ENCODE data around the gene ADGRG6.
A peak's percentile ranks its signal among the peaks of the same experiment; 100 is the strongest.

The ADGRG6 gene

DNA sequence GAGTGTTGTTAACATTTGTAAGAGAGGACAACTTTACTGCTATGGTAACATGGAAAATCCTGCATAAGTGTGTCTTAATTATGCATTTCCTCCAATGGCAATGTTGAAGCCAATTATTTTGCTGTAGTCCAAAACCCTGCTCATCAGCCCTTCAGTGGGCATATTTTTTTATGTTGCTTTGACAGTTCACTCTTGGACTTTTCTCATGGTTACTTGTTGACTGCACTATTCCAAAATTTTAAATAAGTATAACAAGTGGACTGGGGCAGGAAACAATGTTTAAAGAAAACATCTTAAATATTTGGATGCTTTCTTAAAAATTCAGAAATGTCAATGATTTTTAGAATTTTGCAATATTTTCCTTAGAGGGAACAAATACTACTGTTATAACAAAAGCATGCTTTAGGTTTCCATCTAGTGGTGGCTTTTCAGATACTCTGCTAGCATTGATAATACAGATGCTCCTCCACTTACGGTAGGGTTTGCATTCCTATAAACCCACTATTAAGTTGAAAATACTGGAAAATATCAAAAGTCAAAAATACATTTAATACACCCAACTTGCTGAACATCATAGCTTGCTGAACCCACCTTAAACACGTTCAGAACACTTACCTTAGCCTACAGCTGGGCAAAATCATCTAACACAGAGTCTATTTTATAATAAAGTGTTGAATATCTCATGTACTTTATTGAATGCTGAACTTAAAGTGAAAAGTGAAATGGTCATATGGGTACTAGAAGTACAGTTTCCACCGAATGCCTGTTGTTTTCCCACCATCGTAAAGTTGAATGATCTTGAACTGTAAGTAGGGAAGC is 86.4 kb downstream of the ADGRG6 start:
- no peaks in the 10 kb centered on the region for H3K36me3 Mint-ChIP-seq (ENCODE audit: low read depth)
- no peaks in the 10 kb centered on the region for H3K4me1 Mint-ChIP-seq (ENCODE audit: low read depth)
- no peak for DNase-seq (ENCODE audit: low spot score)
- no peak overlapping the region for H3K4me3 Mint-ChIP-seq
- H3K27me3 Mint-ChIP-seq (ENCODE audit: low read depth): peaks cover 56% of the 10 kb centered on the region
- no peaks in the 10 kb centered on the region for H3K9me3 Mint-ChIP-seq
- no peak overlapping the region for H3K27ac Mint-ChIP-seq

DNA sequence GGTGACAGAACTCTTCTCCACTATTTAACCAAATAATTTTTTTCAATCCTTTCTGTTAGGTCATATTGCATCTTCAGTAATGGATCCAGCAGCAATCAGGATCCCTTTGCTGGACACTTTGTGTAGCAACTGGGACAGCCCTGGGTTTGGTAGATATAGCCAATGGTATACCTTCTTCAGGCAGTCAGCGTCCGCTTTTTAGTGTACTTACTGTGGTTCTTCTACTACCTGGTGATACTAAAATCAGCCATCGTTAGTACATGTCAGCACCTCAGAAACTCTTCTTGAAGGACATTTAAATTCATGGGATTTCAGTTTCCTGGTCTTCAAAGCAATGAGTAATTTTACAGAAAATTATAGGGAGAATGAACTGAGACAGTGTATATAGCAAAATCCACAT is 93.5 kb downstream of the ADGRG6 start:
- Mint-ChIP-seq H3K4me3 (peak overlapping the region; percentile 9), H3K9me3 (no peaks in the 10 kb centered on the region), H3K27ac (no peak overlapping the region), H3K4me1 (ENCODE audit: low read depth) (peaks cover 12% of the 10 kb centered on the region), H3K36me3 (ENCODE audit: low read depth) (no peaks in the 10 kb centered on the region), H3K27me3 (ENCODE audit: low read depth) (peaks cover 58% of the 10 kb centered on the region)
- no peak for DNase-seq (ENCODE audit: low spot score)

DNA sequence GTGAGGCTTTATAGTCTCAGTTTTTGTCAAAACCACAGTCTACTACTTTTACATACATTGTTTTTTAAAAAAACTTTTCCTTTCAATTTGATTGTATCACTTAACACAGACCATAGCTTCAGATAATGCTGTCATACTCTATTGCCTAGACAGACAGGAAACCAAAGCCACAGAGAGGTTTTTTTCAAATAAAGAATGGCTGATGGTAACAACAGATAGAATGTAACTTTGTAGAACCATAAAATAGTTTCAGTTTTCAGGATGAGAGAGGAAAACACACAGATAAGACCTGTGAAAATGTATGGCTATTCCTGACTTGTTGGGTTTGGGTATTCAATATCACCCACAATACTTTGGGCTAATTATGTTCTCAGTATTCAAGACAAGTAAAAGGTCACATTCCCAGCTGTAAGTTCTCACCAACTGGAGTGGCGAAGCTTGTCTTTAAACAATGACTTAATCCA is 94.0 kb downstream of the ADGRG6 start:
- H3K27ac Mint-ChIP-seq: peak overlapping the region; percentile 41
- no peaks in the 10 kb centered on the region for H3K36me3 Mint-ChIP-seq (ENCODE audit: low read depth)
- H3K27me3 Mint-ChIP-seq (ENCODE audit: low read depth): peaks cover 59% of the 10 kb centered on the region
- no peaks in the 10 kb centered on the region for H3K9me3 Mint-ChIP-seq
- peak overlapping the region; percentile 9 for H3K4me3 Mint-ChIP-seq
- peaks cover 12% of the 10 kb centered on the region for H3K4me1 Mint-ChIP-seq (ENCODE audit: low read depth)
- DNase-seq (ENCODE audit: low spot score): peak; percentile 8

DNA sequence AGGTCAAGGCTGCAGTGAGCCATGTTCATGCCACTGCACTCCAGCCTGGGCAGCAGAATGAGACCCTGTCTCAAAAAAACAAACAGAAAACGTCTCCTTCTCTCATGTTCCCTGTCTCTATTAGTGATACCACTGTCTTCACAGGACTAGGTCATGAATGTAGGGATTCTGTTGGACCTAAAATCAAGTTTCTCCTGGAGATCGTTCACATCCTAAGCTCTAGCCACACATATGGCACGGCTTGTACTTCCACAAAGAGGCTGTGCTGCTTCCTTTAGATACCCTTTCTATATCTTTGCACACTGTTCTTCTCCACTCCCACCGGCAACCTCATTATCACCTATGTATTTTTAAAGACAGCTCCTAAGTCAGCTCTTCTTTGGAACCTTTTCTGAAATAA is 96.5 kb downstream of the ADGRG6 start:
- DNase-seq (ENCODE audit: low spot score): no peak
- no peaks in the 10 kb centered on the region for H3K9me3 Mint-ChIP-seq
- H3K27me3 Mint-ChIP-seq (ENCODE audit: low read depth): peaks cover 70% of the 10 kb centered on the region
- H3K4me3 Mint-ChIP-seq: no peak overlapping the region
- no peak overlapping the region for H3K27ac Mint-ChIP-seq
- no peaks in the 10 kb centered on the region for H3K36me3 Mint-ChIP-seq (ENCODE audit: low read depth)
- H3K4me1 Mint-ChIP-seq (ENCODE audit: low read depth): peaks cover 12% of the 10 kb centered on the region

DNA sequence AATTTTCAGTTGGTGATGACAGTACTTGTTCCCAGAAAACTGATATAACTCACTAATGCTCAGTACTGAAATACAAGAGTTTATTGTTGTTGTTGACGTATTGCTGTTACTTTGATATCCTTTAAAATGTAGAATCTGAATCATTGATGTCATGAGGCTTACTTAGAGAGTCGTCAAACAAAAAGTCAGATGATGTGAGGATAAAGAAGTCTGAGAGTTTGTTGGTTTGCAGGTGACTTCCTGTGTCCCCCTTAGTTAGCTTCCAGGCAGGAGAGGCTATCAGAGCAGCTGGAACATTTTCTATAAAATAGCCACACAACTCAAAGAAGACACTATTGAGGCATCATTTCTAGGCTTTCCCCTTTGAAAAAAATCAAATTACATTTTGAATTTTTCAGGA is 97.9 kb downstream of the ADGRG6 start:
- peaks cover 12% of the 10 kb centered on the region for H3K4me1 Mint-ChIP-seq (ENCODE audit: low read depth)
- no peak for DNase-seq (ENCODE audit: low spot score)
- H3K36me3 Mint-ChIP-seq (ENCODE audit: low read depth): no peaks in the 10 kb centered on the region
- no peak overlapping the region for H3K27ac Mint-ChIP-seq
- no peaks in the 10 kb centered on the region for H3K9me3 Mint-ChIP-seq
- no peak overlapping the region for H3K4me3 Mint-ChIP-seq
- peaks cover 71% of the 10 kb centered on the region for H3K27me3 Mint-ChIP-seq (ENCODE audit: low read depth)

DNA sequence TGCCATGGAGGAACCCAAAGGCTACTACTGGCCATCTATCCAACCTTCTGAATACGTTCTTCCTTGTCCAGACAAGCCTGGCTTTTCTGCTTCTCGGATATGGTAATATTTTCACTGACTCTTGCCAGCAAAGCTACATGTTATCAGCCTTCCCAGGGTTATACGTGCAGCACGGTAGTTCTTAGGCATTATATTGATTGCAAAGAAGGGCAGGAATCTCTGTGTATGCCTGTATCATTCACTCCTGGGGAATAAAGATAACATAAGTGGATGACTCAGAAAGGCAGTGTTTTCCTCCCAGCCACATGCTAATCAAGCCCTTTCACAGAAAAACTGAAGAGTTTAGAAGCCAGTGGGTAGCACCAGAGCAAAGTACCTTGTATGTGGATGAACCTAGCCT is 98.7 kb downstream of the ADGRG6 start:
- H3K27me3 Mint-ChIP-seq (ENCODE audit: low read depth): peaks cover 74% of the 10 kb centered on the region
- no peaks in the 10 kb centered on the region for H3K36me3 Mint-ChIP-seq (ENCODE audit: low read depth)
- no peak overlapping the region for H3K27ac Mint-ChIP-seq
- DNase-seq (ENCODE audit: low spot score): no peak
- H3K9me3 Mint-ChIP-seq: no peaks in the 10 kb centered on the region
- no peak overlapping the region for H3K4me3 Mint-ChIP-seq
- H3K4me1 Mint-ChIP-seq (ENCODE audit: low read depth): peaks cover 8% of the 10 kb centered on the region

DNA sequence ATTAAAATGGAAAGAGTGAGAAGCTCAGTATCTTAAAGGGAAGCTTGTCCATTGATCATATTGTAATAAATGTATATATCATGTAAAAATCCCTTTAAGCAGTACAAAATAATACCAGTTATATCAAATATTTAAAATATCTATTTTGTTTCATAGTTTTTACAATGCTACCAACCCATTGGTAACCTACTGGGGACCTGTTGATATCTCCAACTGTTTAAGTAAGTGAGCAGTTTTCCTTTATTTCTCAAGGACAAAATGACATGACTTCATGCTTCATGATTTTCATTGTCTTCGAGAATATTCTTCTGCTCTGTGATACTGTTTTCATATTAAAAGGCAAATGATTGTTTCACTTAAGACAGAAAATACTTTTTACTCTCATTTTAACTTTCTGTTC is 100.0 kb downstream of the ADGRG6 start:
- no peak for DNase-seq (ENCODE audit: low spot score)
- Mint-ChIP-seq H3K4me1 (ENCODE audit: low read depth) (no peaks in the 10 kb centered on the region), H3K9me3 (no peaks in the 10 kb centered on the region), H3K36me3 (ENCODE audit: low read depth) (no peaks in the 10 kb centered on the region), H3K4me3 (no peak overlapping the region), H3K27me3 (ENCODE audit: low read depth) (peaks cover 77% of the 10 kb centered on the region), H3K27ac (no peak overlapping the region)

DNA sequence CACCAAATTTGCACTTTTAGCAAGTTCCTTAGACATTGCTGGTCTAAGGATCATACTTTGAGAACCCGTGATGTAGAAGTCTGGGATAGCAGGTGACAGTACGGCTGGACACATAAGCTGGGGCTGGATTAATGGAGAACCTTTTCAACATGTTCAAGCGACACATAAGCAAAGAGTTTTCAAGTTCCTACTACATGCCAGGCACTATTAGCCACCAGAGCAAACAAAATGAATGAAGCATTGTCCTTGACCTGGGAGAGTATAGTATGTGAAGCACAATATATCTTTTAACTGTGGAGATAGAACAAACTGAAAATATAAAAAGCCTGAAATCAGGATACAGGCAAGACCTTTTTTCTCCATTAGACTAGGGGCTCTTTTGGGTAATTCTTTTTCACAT is 102.9 kb downstream of the ADGRG6 start:
- Mint-ChIP-seq H3K4me1 (ENCODE audit: low read depth) (no peaks in the 10 kb centered on the region), H3K4me3 (no peak overlapping the region), H3K27ac (no peak overlapping the region), H3K27me3 (ENCODE audit: low read depth) (peaks cover 75% of the 10 kb centered on the region), H3K36me3 (ENCODE audit: low read depth) (no peaks in the 10 kb centered on the region), H3K9me3 (no peaks in the 10 kb centered on the region)
- DNase-seq (ENCODE audit: low spot score): no peak

DNA sequence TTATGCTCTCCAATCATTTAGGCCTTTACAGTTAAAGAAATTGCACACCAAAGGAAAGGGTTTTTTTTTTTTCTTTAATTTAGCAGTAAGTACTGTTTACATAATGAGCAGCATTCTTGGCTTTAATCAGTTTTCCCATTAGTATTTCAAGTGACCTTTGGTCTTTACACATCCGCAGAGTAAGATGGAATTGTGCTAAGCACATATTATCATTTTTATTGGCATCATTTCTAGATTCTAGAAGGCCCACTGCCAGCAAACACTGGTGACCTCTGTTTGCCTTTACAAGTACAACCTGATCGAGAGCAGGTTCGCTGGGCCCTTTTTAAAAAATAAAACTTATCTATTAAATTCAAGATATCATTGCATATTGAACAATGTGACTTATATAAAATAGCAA is 104.3 kb downstream of the ADGRG6 start:
- no peak for DNase-seq (ENCODE audit: low spot score)
- Mint-ChIP-seq H3K9me3 (no peaks in the 10 kb centered on the region), H3K36me3 (ENCODE audit: low read depth) (no peaks in the 10 kb centered on the region), H3K4me3 (no peak overlapping the region), H3K27me3 (ENCODE audit: low read depth) (peaks cover 76% of the 10 kb centered on the region), H3K27ac (no peak overlapping the region), H3K4me1 (ENCODE audit: low read depth) (no peaks in the 10 kb centered on the region)

DNA sequence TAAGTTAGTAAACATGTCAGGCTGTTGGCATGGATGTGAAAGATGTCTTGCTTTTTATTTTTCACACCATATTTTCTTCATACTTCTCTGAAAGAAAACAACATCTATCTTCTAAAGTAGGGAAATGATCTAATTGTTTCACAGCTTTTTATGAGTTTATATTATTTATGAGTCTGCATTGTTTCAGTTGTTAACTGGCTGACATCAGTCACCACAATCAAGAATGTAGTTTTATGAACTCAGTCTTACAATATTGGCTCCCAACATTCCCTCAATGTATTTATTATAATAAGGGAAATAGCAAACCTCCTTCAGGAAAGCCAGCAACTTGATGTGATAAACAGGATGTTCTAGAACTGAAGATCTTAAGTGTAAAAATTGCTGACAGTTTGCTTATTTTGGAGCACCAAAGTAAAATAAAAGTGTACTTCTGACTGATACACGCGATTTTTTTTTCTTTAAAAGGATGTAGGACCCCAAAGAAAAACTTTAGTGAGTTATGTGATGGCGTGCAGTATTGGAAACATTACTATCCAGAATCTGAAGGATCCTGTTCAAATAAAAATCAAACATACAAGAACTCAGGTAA is 106.0 kb downstream of the ADGRG6 start:
- H3K27ac Mint-ChIP-seq: no peak overlapping the region

DNA sequence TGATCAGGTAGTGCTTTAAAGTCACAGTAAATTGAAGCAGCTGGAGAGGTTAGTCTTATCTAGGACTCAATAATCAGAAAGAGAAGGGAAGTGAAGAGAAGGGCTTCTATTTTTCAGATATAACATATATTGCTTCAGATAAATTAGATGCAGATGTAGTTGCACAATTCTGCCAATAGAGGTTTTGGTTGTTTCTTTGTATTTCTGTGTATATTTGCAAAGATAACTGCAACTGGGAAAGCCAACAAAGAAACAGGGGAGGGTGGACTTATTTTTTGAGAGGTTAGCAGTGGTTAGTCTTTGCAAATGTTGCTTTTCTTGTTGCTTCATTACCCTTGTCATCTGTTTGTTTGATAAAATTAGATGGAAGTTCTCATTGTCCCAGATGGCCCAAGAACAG is 106.6 kb downstream of the ADGRG6 start:
- no peaks in the 10 kb centered on the region for H3K4me1 Mint-ChIP-seq (ENCODE audit: low read depth)
- H3K27ac Mint-ChIP-seq: no peak overlapping the region
- no peak for DNase-seq (ENCODE audit: low spot score)
- peaks cover 68% of the 10 kb centered on the region for H3K27me3 Mint-ChIP-seq (ENCODE audit: low read depth)
- no peaks in the 10 kb centered on the region for H3K36me3 Mint-ChIP-seq (ENCODE audit: low read depth)
- no peaks in the 10 kb centered on the region for H3K9me3 Mint-ChIP-seq
- no peak overlapping the region for H3K4me3 Mint-ChIP-seq

More for the DNA sequence above, 106.0 kb downstream of the ADGRG6 start:
- Mint-ChIP-seq H3K27me3 (ENCODE audit: low read depth) (peaks cover 69% of the 10 kb centered on the region), H3K4me1 (ENCODE audit: low read depth) (no peaks in the 10 kb centered on the region), H3K36me3 (ENCODE audit: low read depth) (no peaks in the 10 kb centered on the region), H3K4me3 (no peak overlapping the region), H3K9me3 (no peaks in the 10 kb centered on the region)
- DNase-seq (ENCODE audit: low spot score): no peak

DNA sequence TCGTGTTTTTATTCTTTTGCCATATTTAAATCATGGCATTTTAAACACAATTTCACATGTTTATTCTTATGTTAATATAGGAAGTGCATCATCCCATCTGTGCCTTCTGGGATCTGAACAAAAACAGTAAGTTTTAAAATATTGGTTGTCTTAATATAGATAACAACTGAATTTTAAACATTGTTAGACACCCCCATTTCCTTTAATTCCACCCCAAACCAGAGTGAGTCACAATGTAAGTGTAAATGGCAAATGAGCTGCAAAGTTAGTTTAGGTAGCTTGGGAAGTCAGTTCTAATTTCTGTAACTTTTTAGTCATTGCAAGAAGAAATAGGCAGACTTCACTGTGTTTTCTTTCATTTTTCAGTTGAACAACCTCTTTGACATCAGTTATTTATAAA is 108.0 kb downstream of the ADGRG6 start:
- DNase-seq (ENCODE audit: low spot score): no peak
- Mint-ChIP-seq H3K27me3 (ENCODE audit: low read depth) (peaks cover 57% of the 10 kb centered on the region), H3K9me3 (no peaks in the 10 kb centered on the region), H3K4me1 (ENCODE audit: low read depth) (no peaks in the 10 kb centered on the region), H3K4me3 (no peak overlapping the region), H3K36me3 (ENCODE audit: low read depth) (no peaks in the 10 kb centered on the region), H3K27ac (no peak overlapping the region)

DNA sequence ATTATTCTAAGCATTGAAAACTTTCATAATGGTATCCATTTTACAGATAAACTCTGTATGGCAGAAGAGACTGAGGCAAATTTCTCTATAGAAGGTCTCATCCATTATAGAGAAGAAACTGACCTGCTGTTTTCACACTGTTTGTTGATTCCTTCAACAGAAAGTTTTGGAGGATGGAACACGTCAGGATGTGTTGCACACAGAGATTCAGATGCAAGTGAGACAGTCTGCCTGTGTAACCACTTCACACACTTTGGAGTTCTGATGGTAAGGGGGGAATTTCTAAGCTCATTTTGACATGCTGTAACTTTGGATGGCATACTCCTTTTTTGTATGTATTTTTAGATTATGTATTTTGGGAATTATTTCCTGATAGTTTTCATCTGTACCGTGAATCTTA is 109.3 kb downstream of the ADGRG6 start:
- Mint-ChIP-seq H3K4me3 (no peak overlapping the region), H3K27ac (no peak overlapping the region), H3K4me1 (ENCODE audit: low read depth) (no peaks in the 10 kb centered on the region), H3K27me3 (ENCODE audit: low read depth) (peaks cover 50% of the 10 kb centered on the region), H3K9me3 (no peaks in the 10 kb centered on the region), H3K36me3 (ENCODE audit: low read depth) (no peaks in the 10 kb centered on the region)
- DNase-seq (ENCODE audit: low spot score): no peak

DNA sequence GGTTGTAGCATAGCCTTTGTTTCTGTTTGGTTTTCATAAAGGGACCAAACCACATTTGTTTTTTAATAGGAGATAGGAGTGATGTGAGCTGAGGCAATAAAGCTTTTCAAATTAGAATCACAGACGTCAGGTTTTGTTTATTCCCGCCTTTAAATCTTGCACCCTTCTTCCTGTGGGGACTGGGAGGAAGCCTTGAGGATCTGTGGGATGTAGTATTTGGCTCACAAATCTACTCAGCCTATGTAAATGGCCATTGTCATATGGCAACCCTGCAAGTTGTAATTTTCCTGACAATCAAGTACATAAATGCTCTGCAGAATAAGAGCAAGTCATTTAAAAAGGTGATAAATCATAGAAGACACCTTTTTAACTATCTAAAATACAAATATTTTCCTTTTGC is 110.4 kb downstream of the ADGRG6 start:
- Mint-ChIP-seq H3K9me3 (no peaks in the 10 kb centered on the region), H3K4me3 (no peak overlapping the region), H3K36me3 (ENCODE audit: low read depth) (no peaks in the 10 kb centered on the region), H3K27me3 (ENCODE audit: low read depth) (peaks cover 46% of the 10 kb centered on the region), H3K4me1 (ENCODE audit: low read depth) (no peaks in the 10 kb centered on the region), H3K27ac (no peak overlapping the region)
- DNase-seq (ENCODE audit: low spot score): no peak

DNA sequence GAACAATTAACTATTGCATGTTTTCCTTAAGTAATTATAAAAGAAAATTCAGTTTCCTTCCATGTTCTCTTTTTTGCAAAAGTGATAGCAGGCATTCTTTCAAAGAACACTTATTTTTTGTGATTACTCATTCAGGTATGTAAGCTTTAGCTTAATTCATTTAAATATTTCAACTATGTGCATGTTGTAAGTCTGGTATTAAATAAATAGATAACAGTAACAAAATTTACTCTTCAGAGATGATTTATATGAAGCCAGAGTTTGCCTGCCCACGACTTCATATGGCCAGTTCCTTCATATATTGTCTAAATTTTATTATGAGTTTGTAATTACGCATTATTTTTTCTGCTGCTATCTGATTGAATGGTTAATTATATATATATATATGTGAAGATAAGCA is 110.9 kb downstream of the ADGRG6 start:
- H3K36me3 Mint-ChIP-seq (ENCODE audit: low read depth): no peaks in the 10 kb centered on the region
- no peaks in the 10 kb centered on the region for H3K4me1 Mint-ChIP-seq (ENCODE audit: low read depth)
- peaks cover 45% of the 10 kb centered on the region for H3K27me3 Mint-ChIP-seq (ENCODE audit: low read depth)
- H3K27ac Mint-ChIP-seq: no peak overlapping the region
- no peak overlapping the region for H3K4me3 Mint-ChIP-seq
- DNase-seq (ENCODE audit: low spot score): no peak
- no peaks in the 10 kb centered on the region for H3K9me3 Mint-ChIP-seq
